ENCODE results near the gene SHLD1. TPM values are rescaled to one million over a fixed set of nuclear protein-coding genes. Genes with fewer than 3 reads are reported as not detected.

Gene SHLD1
- total RNA-seq, 3 donors from 2014 or later (not counting 1 experiment from before 2014, with no cell fraction given) = 6.6 to 12.2 (median 8.3) TPM

DNA sequence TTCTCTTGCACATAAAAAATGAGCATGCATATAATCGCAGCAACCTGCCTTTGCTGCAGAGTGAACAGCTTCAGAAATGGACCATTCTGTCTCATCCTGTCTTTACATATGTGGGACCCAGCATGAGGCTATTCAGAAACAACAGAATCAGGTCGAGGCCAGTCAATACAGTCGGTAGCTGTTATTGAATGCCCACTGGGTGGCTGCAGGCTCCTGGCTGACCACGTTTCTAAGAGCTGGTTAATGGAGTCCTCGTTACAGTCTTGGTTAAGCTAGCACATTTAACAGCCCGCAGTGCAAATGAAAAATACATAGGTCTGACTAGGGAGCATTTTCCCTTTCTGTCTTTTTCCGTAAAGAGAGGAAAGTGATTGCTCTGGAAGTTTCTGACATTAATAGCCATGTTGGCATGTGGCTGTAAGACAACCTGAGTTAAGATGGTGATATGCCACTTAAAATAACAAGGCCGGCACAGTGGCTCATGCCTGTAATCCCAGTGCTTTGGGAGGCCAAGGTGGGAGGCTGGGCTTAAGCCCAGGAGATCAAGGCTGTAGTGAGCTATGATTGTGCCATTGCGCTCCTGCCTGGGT, 75.0 kb downstream of the SHLD1 start:
- Histone ChIP-seq H3K27me3 (ENCODE audit: control insufficient read depth, insufficient read depth, low read length) (no peaks in the 10 kb centered on the region), H3K9me3 (ENCODE audit: control insufficient read depth, insufficient read depth, low read length) (no peaks in the 10 kb centered on the region), H3K27ac (ENCODE audit: low read length) (no peak overlapping the region), H3K4me3 (ENCODE audit: low read length) (no peak overlapping the region), H3K4me1 (ENCODE audit: control insufficient read depth, insufficient read depth, low read length) (peaks cover 16% of the 10 kb centered on the region), H3K36me3 (ENCODE audit: control insufficient read depth, insufficient read depth, low read length) (no peaks in the 10 kb centered on the region)
- Mint-ChIP-seq H3K27ac (no peak overlapping the region), H3K4me3 (no peak overlapping the region), H3K36me3 (no peaks in the 10 kb centered on the region), H3K9me3 (no peaks in the 10 kb centered on the region), H3K27me3 (ENCODE audit: low read depth in 2 of 2) (no peaks in the 10 kb centered on the region), H3K4me1 (peaks cover 15 to 43% of the 10 kb centered on the region in 2 donors)
- WGBS (ENCODE audit: insufficient coverage) = 89% methylated on average over 8 of the region's 9 CpGs
- no peak for ATAC-seq
- intact Hi-C loops (cut with micrococcal nuclease) = no loop called here
- TF ChIP-seq, protein P1, sequence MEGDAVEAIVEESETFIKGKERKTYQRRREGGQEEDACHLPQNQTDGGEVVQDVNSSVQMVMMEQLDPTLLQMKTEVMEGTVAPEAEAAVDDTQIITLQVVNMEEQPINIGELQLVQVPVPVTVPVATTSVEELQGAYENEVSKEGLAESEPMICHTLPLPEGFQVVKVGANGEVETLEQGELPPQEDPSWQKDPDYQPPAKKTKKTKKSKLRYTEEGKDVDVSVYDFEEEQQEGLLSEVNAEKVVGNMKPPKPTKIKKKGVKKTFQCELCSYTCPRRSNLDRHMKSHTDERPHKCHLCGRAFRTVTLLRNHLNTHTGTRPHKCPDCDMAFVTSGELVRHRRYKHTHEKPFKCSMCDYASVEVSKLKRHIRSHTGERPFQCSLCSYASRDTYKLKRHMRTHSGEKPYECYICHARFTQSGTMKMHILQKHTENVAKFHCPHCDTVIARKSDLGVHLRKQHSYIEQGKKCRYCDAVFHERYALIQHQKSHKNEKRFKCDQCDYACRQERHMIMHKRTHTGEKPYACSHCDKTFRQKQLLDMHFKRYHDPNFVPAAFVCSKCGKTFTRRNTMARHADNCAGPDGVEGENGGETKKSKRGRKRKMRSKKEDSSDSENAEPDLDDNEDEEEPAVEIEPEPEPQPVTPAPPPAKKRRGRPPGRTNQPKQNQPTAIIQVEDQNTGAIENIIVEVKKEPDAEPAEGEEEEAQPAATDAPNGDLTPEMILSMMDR (IDR thresholded peaks at IDR 0.05) = no peak
- DNase-seq = no peak

DNA sequence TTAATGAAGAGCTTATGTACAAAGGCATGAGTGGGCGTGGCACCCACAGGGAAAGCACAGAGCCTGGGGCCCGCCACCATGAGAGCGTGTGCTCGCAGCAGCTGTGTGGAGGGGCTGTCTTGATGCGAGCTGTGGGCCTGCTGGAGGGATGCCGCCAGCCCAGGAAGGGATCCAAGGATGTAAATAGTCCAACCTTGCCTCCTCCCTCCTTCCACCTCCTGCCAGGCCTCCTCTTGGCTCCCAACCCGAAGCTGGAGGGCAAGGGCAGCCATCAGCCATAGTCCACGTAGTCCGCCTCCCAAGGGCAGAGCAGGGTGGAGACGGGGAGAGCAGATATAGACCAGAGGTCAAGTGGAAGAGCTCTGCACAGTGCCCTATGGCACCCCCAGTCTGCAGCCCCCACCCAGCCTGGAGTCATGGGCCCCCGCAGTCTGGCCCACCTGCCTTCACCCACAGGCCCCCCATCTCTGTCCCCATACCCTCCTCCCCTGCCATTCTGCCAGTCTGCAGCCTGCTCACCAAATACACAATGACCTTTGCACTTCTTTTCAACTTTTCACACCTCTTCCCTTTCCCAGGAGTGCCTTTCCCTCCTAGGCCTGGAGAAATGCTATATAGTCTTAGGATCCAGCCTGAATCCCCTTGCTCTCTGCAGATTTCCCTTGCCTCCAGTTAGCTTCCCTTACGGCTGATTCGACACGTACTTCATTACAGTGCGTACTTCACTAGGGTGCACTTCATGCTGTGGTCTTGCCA, 77.1 kb downstream of the SHLD1 start:
- no peaks in the 10 kb centered on the region for H3K9me3 ChIP-seq (ENCODE audit: control insufficient read depth, insufficient read depth, low read length)
- no peaks in the 10 kb centered on the region for H3K36me3 ChIP-seq (ENCODE audit: control insufficient read depth, insufficient read depth, low read length)
- Mint-ChIP-seq H3K36me3 (no peaks in the 10 kb centered on the region), H3K4me1 (peaks cover 15 to 43% of the 10 kb centered on the region in 2 donors), H3K4me3 (no peak overlapping the region), H3K27me3 (ENCODE audit: low read depth in 2 of 2) (no peaks in the 10 kb centered on the region), H3K9me3 (no peaks in the 10 kb centered on the region), H3K27ac (peak overlapping the region in 1 of 2 donors; percentile 31)
- DNase-seq (no peak), ATAC-seq (no peak)
- no peak overlapping the region for H3K4me3 ChIP-seq (ENCODE audit: low read length)
- peaks cover 16% of the 10 kb centered on the region for H3K4me1 ChIP-seq (ENCODE audit: control insufficient read depth, insufficient read depth, low read length)
- 86% methylated on average over 15 of the region's 15 CpGs for WGBS (ENCODE audit: insufficient coverage)
- TF ChIP-seq, protein P1 (IDR thresholded peaks at IDR 0.05) = no peak
- intact Hi-C loops (cut with micrococcal nuclease) = no loop called here
- H3K27me3 ChIP-seq (ENCODE audit: control insufficient read depth, insufficient read depth, low read length) = no peaks in the 10 kb centered on the region
- H3K27ac ChIP-seq (ENCODE audit: low read length) = no peak overlapping the region

DNA sequence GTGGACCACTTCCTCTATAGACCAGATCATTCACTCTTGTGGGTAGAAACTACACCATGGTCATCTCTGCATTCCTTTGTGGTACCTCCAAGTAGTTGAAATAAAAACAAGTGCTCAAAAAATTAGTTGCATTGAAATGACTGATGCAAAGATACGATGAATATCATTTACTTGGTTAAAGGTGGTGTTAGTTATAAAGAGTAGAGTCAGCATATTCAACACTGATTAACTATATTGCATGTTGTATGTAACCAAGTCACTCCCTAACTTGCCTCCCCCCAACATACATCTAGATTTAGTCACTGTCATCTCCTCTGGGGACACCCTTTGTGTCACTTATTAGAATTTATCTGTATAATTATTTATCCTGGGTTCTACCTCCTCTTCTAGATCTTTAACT, 77.7 kb downstream of the SHLD1 start:
- Mint-ChIP-seq H3K4me3 (no peak overlapping the region), H3K36me3 (no peaks in the 10 kb centered on the region), H3K27me3 (ENCODE audit: low read depth in 2 of 2) (no peaks in the 10 kb centered on the region), H3K27ac (peak overlapping the region in 1 of 2 donors; percentile 31), H3K9me3 (no peaks in the 10 kb centered on the region), H3K4me1 (peaks cover 15 to 38% of the 10 kb centered on the region in 2 donors)
- H3K9me3 ChIP-seq (ENCODE audit: control insufficient read depth, insufficient read depth, low read length) = no peaks in the 10 kb centered on the region
- TF ChIP-seq, protein P1 (IDR thresholded peaks at IDR 0.05) = no peak
- no peaks in the 10 kb centered on the region for H3K36me3 ChIP-seq (ENCODE audit: control insufficient read depth, insufficient read depth, low read length)
- no CpG with 5 or more reads among the region's 1 CpG for WGBS (ENCODE audit: insufficient coverage)
- H3K27me3 ChIP-seq (ENCODE audit: control insufficient read depth, insufficient read depth, low read length) = no peaks in the 10 kb centered on the region
- DNase-seq (no peak), ATAC-seq (no peak)
- intact Hi-C loops (cut with micrococcal nuclease) = no loop called here
- H3K4me3 ChIP-seq (ENCODE audit: low read length) = no peak overlapping the region
- H3K4me1 ChIP-seq (ENCODE audit: control insufficient read depth, insufficient read depth, low read length) = peaks cover 16% of the 10 kb centered on the region
- H3K27ac ChIP-seq (ENCODE audit: low read length) = no peak overlapping the region

Measured in natural killer cell (primary cell).